ENCODE results near the gene IL36RN.
A peak's percentile ranks its signal among the peaks of the same experiment; 100 is the strongest.
"Not testable (repeated sequence)": the region's sequence is repeated elsewhere in the genome, so short reads cannot be mapped to it uniquely, and the experiment has no call there.

The IL36RN gene

GRCh38 chr2:113089916-113090315 lies 30.9 kb downstream of the IL36RN start:
- TF ChIP-seq GATA1 (IDR thresholded peaks at IDR 0.05; ENCODE audit: low read depth, low read length) (no peak), POLR2A (IDR thresholded peaks at IDR 0.05; ENCODE audit: low read length) (no peak)
- no peak for DNase-seq

- no peak for DNase-seq
These were observed 32.4 kb downstream of the IL36RN start for GRCh38 chr2:113091231-113091896.

GRCh38 chr2:113092864-113093612 lies 34.0 kb downstream of the IL36RN start:
- no peak for DNase-seq
- no peak for TF ChIP-seq POLR2A (IDR thresholded peaks at IDR 0.05; ENCODE audit: low read length)
- no peak for TF ChIP-seq GATA1 (IDR thresholded peaks at IDR 0.05; ENCODE audit: low read depth, low read length)

More at GRCh38 chr2:113091231-113091896, 32.4 kb downstream of the IL36RN start:
- TF ChIP-seq GATA1 (IDR thresholded peaks at IDR 0.05; ENCODE audit: low read depth, low read length) (no peak), POLR2A (IDR thresholded peaks at IDR 0.05; ENCODE audit: low read length) (no peak)

- no peak for TF ChIP-seq POLR2A (IDR thresholded peaks at IDR 0.05; ENCODE audit: low read length)
- TF ChIP-seq GATA1 (IDR thresholded peaks at IDR 0.05; ENCODE audit: low read depth, low read length), result no peak
- DNase-seq, result no peak
These were observed 34.6 kb downstream of the IL36RN start for GRCh38 chr2:113093613-113093977.

GRCh38 chr2:113096306-113096705 lies 37.3 kb downstream of the IL36RN start:
- not testable (repeated sequence) for DNase-seq

- DNase-seq, result not testable (repeated sequence)
These were observed 38.0 kb downstream of the IL36RN start for GRCh38 chr2:113096842-113097618.

- TF ChIP-seq GATA1 (IDR thresholded peaks at IDR 0.05; ENCODE audit: low read depth, low read length), result no peak
- TF ChIP-seq POLR2A (IDR thresholded peaks at IDR 0.05; ENCODE audit: low read length), result no peak
- DNase-seq, result no peak
These were observed 39.0 kb downstream of the IL36RN start for GRCh38 chr2:113098041-113098440.

- TF ChIP-seq GATA1 (IDR thresholded peaks at IDR 0.05; ENCODE audit: low read depth, low read length) (no peak), POLR2A (IDR thresholded peaks at IDR 0.05; ENCODE audit: low read length) (no peak)
- DNase-seq, result no peak
These were observed 39.5 kb downstream of the IL36RN start for GRCh38 chr2:113098532-113098931.

- TF ChIP-seq GATA1 (IDR thresholded peaks at IDR 0.05; ENCODE audit: low read depth, low read length) (no peak), POLR2A (IDR thresholded peaks at IDR 0.05; ENCODE audit: low read length) (no peak)
- no peak for DNase-seq
These were observed 43.1 kb downstream of the IL36RN start for GRCh38 chr2:113102133-113102532.

GRCh38 chr2:113103277-113103676 lies 44.3 kb downstream of the IL36RN start:
- TF ChIP-seq POLR2A (IDR thresholded peaks at IDR 0.05; ENCODE audit: low read length) (no peak), GATA1 (IDR thresholded peaks at IDR 0.05; ENCODE audit: low read depth, low read length) (no peak)
- DNase-seq, result no peak

GRCh38 chr2:113104054-113104611 lies 45.1 kb downstream of the IL36RN start:
- TF ChIP-seq POLR2A (IDR thresholded peaks at IDR 0.05; ENCODE audit: low read length) (no peak), GATA1 (IDR thresholded peaks at IDR 0.05; ENCODE audit: low read depth, low read length) (no peak)
- peak in 1 of 2 experiments; percentile 23 for DNase-seq

GRCh38 chr2:113105047-113105785 lies 46.2 kb downstream of the IL36RN start:
- DNase-seq, result peak; percentile 8 to 48
- TF ChIP-seq POLR2A (IDR thresholded peaks at IDR 0.05; ENCODE audit: low read length), result no peak
- no peak for TF ChIP-seq GATA1 (IDR thresholded peaks at IDR 0.05; ENCODE audit: low read depth, low read length)

- no peak for DNase-seq
- no peak for TF ChIP-seq POLR2A (IDR thresholded peaks at IDR 0.05; ENCODE audit: low read length)
- TF ChIP-seq GATA1 (IDR thresholded peaks at IDR 0.05; ENCODE audit: low read depth, low read length), result no peak
These were observed 52.1 kb downstream of the IL36RN start for GRCh38 chr2:113111121-113111520.
